Measurements from ENCODE around the gene NUP93. TPM values are rescaled to one million over a fixed set of nuclear protein-coding genes. Genes with fewer than 3 reads are reported as not detected.
"Not testable (repeated sequence)": the region's sequence is repeated elsewhere in the genome, so short reads cannot be mapped to it uniquely, and the experiment has no call there.

The NUP93 gene
- total and polyA plus RNA-seq, 2 of the 8 experiments (the other 6 are each of a cell fraction or from before 2014, with no cell fraction given), result 147 to 201 TPM

GRCh38 chr16:56807676-56808067 lies 77.7 kb downstream of the NUP93 start:
- H3K18ac ChIP-seq (ENCODE audit: extremely low read depth, low read length); H2AK5ac ChIP-seq (ENCODE audit: low read depth, low read length); H3K56ac ChIP-seq (replicated peaks; ENCODE audit: insufficient read length, low read depth, low read length); H3K23me2 ChIP-seq (ENCODE audit: low read depth, low read length); H3K79me2 ChIP-seq (ENCODE audit: control insufficient read depth in 1 of 2, insufficient read depth in 2 of 2, low read length in 2 of 2); DNase-seq (ENCODE audit: low read depth in 1 of 2, low spot score in 2 of 2); H3K79me1 ChIP-seq (ENCODE audit: low read depth, low read length); H3K9me3 ChIP-seq (ENCODE audit: insufficient read depth in 2 of 2, low read depth in 1 of 2, low read length in 1 of 2); H3K9ac ChIP-seq (replicated peaks in 1 of 4; ENCODE audit: extremely low read depth in 1 of 4, low read depth in 3 of 4, low read length in 3 of 4); H2BK12ac ChIP-seq (ENCODE audit: low read depth, low read length); H3K27ac ChIP-seq (ENCODE audit: low read depth, low read length); H4K20me1 ChIP-seq (replicated peaks in 1 of 2; ENCODE audit: control insufficient read depth in 1 of 2, insufficient read depth in 2 of 2, low read length in 2 of 2); H4K8ac ChIP-seq (ENCODE audit: extremely low read depth, insufficient read depth, low read length); H2BK5ac ChIP-seq (ENCODE audit: low read depth, low read length); H3K14ac ChIP-seq (ENCODE audit: insufficient read length); H3K4me2 ChIP-seq (ENCODE audit: insufficient read depth in 1 of 2, low read depth in 2 of 2, low read length in 2 of 2); H3K23ac ChIP-seq (ENCODE audit: insufficient read length); FAIRE-seq; H3K4me3 ChIP-seq (ENCODE audit: extremely low read depth in 1 of 4, insufficient read depth in 2 of 4, low read depth in 3 of 4, low read length in 4 of 4); H3K4me1 ChIP-seq (replicated peaks in 1 of 4; ENCODE audit: control insufficient read depth in 3 of 4, insufficient read depth in 4 of 4, low read length in 3 of 4); H3K4ac ChIP-seq (replicated peaks; ENCODE audit: insufficient read length, low read depth, low read length); H3K27me3 ChIP-seq (replicated peaks in 1 of 4; ENCODE audit: control insufficient read depth in 3 of 4, extremely low read depth in 1 of 4, insufficient read depth in 3 of 4, low read length in 3 of 4); H2BK120ac ChIP-seq (replicated peaks; ENCODE audit: low read depth, low read length); H4K91ac ChIP-seq (replicated peaks; ENCODE audit: insufficient read length, low read length); H2BK15ac ChIP-seq (ENCODE audit: low read length); H2AFZ ChIP-seq (ENCODE audit: low read length); H4K5ac ChIP-seq (ENCODE audit: insufficient read length, low read depth, low read length); H2BK20ac ChIP-seq (ENCODE audit: low read length): not testable (repeated sequence)
- WGBS, 2 experiments (ENCODE audit: extremely low coverage in 1 of 2, insufficient coverage in 1 of 2, insufficient read length in 1 of 2, insufficient replicate concordance in 2 of 2, low coverage in 1 of 2, low lambda C conversion rate in 2 of 2, missing lambda C conversion rate in 1 of 2), result 94% methylated on average over 9 of the region's 9 CpGs; no CpG with 5 or more reads in 1 of the 2 experiments
- ChIA-PET POLR2A (ENCODE audit: partially characterized antibody) (interaction anchor here (1.4 kb wide), 1 partner anchor 15 kb away, joined by 3 read pairs; no protein-coding TSS in a partner anchor), CTCF (ENCODE audit: partially characterized antibody) (interaction anchor here (1.4 kb wide), 1 partner anchor 60 kb away, joined by 4 read pairs; no protein-coding TSS in a partner anchor)
- peaks cover 12 to 18% (median 14%) of the 10 kb centered on the region in 4 experiments; a peak in 7 of 8 replicates for H3K36me3 ChIP-seq (ENCODE audit: control insufficient read depth in 2 of 4, insufficient read depth in 4 of 4, low read length in 3 of 4)

Measured in H1 (cell line).